GM13976 (cell line): ENCODE data around the gene RNF133.

Source experiments
- DNase-seq: peaks from one replicate; pipeline ENCODE4 v3.0.0; 2012; ENCODE audit warnings: low spot score
- in situ Hi-C: fragments of 300-500 bp; cut with MboI; formaldehyde crosslinking; loops from one replicate; pipeline ENCODE4 v1.12.0; 2022; ENCODE audit warnings: low sequenced_read_pairs, mixed read lengths, inconsistent platforms; ENCODE audit not compliant: unreplicated experiment
- TF ChIP-seq, protein P1 (sequence below): IDR thresholded peaks from 2 replicates; pipeline ENCODE4 v1.5.1; 2012; ENCODE audit warnings: borderline replicate concordance, mild to moderate bottlenecking; ENCODE audit not compliant: insufficient read depth; ENCODE audit errors: extremely low read depth, missing control alignments, control extremely low read depth

The RNF133 gene

GRCh38 chr7:122727354-122727753 is 28.4 kb upstream of the RNF133 start:
- in situ Hi-C loops, result no loop called here
- DNase-seq, result no peak
- TF ChIP-seq, protein P1, sequence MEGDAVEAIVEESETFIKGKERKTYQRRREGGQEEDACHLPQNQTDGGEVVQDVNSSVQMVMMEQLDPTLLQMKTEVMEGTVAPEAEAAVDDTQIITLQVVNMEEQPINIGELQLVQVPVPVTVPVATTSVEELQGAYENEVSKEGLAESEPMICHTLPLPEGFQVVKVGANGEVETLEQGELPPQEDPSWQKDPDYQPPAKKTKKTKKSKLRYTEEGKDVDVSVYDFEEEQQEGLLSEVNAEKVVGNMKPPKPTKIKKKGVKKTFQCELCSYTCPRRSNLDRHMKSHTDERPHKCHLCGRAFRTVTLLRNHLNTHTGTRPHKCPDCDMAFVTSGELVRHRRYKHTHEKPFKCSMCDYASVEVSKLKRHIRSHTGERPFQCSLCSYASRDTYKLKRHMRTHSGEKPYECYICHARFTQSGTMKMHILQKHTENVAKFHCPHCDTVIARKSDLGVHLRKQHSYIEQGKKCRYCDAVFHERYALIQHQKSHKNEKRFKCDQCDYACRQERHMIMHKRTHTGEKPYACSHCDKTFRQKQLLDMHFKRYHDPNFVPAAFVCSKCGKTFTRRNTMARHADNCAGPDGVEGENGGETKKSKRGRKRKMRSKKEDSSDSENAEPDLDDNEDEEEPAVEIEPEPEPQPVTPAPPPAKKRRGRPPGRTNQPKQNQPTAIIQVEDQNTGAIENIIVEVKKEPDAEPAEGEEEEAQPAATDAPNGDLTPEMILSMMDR, result no peak

DNA sequence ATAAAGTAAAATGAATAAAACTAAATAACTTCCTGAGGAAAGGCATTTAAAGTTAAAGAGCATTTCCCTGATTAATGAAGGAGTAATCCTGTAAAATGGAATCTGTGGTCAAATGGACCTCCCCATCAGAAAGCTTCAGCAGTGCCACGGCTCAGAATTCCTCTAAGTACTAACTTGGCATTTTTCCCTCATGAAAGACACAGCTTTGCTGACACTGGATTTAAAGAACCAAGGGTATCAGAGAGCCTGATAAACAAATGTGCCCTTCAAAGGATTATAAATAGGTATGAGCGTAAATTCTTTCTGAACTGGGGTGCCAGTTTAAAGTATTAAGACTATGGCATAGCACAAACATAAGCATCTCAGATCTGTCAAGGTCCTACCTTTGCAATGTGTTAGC is 28.0 kb upstream of the RNF133 start:
- no peak for DNase-seq
- in situ Hi-C loops, result no loop called here
- TF ChIP-seq, protein P1, result no peak

DNA sequence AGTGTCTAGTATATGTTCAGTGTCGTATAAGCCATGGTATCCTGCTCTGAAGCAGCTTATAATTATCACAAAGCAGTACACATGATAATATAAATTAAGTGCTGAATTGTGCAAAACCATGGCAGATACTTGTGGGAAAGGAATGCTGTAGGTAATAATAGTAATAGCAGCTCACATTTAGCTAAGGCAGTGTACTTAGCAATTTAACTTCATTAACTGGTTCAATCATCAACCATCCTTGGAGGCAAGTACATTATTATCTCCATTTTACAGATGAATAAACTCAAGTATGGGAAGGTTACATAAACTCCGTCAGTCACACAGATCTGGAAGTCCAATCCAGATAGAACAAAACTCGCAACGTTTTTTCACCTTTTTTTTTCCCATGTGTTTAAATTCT is 25.4 kb upstream of the RNF133 start:
- in situ Hi-C loops, result no loop called here
- TF ChIP-seq, protein P1, result no peak
- DNase-seq, result no peak

GRCh38 chr7:122719010-122719578 is 20.2 kb upstream of the RNF133 start:
- TF ChIP-seq, protein P1, result no peak
- no peak for DNase-seq
- in situ Hi-C loops, result no loop called here

GRCh38 chr7:122717356-122718089 is 18.6 kb upstream of the RNF133 start:
- no peak for DNase-seq
- TF ChIP-seq, protein P1, result no peak
- in situ Hi-C loops, result no loop called here

DNA sequence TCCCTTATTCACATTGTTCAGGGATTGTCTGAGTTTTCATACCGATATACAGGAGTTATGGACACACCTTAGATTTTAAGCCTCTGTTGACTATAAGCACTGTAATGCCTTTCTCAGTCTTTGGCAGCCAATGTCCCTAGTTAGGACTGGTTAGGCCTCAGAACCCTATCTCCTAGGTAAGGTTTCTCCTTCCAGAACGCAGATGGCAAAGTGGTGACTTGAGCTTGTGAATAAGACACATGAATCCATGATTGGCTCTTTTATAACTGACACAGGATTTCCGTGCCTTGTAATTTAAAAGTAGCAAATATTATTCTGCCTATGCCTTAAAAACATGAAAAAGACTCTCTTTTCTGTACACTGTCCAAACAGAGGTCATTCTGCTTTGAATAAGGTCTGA is 16.3 kb upstream of the RNF133 start:
- no peak for DNase-seq
- TF ChIP-seq, protein P1, result no peak
- in situ Hi-C loops, result no loop called here
